HG02981 (cell line): ENCODE results near the gene SIRT7.

Source experiments
- ATAC-seq: cut with Tn5 transposase; IDR thresholded peaks from one replicate; pipeline ENCODE4 v1.9.1; 2021; ENCODE audit warnings: mild to moderate bottlenecking, moderate library complexity; ENCODE audit not compliant: unreplicated experiment

The SIRT7 gene

GRCh38 chr17:81867170-81867990 lies 50.6 kb downstream of the SIRT7 start:
- ATAC-seq: no peak

GRCh38 chr17:81866440-81867169 lies 51.4 kb downstream of the SIRT7 start:
- no peak for ATAC-seq

GRCh38 chr17:81865733-81866439 lies 52.1 kb downstream of the SIRT7 start:
- no peak for ATAC-seq

GRCh38 chr17:81865358-81865732 lies 52.6 kb downstream of the SIRT7 start:
- ATAC-seq: no peak

GRCh38 chr17:81863833-81864768 lies 53.9 kb downstream of the SIRT7 start:
- ATAC-seq: no peak

- ATAC-seq: no peak
These were observed 54.8 kb downstream of the SIRT7 start for GRCh38 chr17:81863123-81863675.
